Activated CD4-positive, alpha-beta T cell treated with anti-CD3 and anti-CD28 coated beads for 24 hours (primary cell): Measurements from ENCODE around the gene OTOF.

Source experiments
- DNase-seq, 2 donors: peaks; one replicate each; pipeline ENCODE4 v3.0.0-alpha.2; 2020; ENCODE audit warnings: low read depth in 2 of 2

OTOF gene

DNA sequence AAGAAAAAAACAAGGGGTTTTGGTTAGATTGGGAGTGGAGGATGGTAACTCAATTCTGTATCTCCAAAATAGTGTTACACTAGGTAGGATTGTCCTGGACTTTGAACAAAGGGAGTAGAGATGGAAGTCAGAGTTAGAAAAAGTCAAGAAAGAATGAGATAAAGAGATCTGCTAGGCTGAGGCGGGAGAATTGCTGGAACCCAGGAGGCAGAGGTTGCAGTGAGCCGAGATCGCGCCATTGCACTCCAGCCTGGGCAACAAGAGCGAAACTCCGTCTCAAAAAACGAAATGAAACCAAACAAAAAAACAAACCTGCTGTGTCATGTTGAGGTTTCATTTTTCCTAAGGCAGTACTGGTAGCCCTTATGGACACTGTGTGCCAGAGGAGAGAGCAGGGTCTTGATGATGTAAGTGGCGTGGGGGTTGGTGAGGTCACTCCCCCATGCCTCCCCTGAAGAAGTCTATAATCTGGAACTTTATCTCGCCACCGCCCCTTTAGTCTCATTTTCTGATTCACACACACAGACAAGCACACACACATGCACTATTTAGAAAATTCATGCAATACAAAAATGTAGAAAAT, 65.7 kb downstream of the OTOF start:
- DNase-seq = no peak

- no peak for DNase-seq
Measured at GRCh38 chr2:26411419-26411818, 66.5 kb downstream of the OTOF start.

- DNase-seq = no peak
Measured at GRCh38 chr2:26410764-26411243, 67.1 kb downstream of the OTOF start.

DNA sequence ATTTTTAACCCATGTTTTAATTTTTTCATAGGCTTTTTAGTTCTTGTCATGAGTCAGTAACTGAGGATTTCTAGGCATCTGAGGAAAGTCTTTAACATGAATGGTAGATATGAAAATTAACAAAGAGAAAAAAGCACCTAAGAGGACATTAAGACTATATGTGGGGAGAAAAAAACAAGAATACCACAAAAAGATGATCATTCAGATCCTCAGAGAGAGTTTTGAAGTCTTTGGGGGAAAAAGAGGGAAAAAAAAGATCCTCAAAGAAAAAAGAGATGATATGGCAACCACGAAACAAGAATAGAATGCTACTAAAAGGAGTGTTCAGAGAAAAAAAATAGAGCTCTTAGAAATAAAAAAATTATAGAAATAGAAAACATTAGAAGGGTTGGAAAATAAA, 68.1 kb downstream of the OTOF start:
- no peak for DNase-seq

- DNase-seq = no peak
Measured at GRCh38 chr2:26407526-26407925, 70.4 kb downstream of the OTOF start.
